ENCODE measurements around the gene AFM.

DNA sequence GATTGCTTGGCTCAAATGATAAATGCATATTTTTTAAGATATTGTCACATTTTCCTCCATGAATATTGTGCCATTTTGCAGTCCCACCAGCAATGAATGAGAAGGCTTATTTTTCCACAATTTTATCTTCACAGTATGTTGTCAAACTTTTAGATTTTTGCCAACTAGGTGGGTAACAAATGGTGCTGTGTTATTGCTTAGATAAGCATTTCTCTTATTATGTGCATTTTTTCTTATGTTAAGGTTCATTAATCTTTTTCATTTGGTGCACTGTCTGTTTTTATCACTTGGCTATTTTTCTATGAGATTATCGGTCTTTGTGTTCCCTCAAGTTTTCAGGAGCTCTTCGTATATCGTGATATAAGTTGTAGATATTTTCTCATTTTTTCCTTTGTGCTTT lies 13.4 kb upstream of the AFM start:
- TF ChIP-seq CTCF (conservative IDR thresholded peaks at IDR 0.05 in 1 of 2, IDR thresholded peaks at IDR 0.05 in 1 of 2; ENCODE audit: low read depth in 1 of 2, low read length in 2 of 2), result no peak
- TF ChIP-seq EZH2 (IDR thresholded peaks at IDR 0.05; ENCODE audit: low read length, missing control alignments), result no peak
